ENCODE results near the gene ARHGEF1. TPM values are rescaled to one million over a fixed set of nuclear protein-coding genes. Genes with fewer than 3 reads are reported as not detected.

ARHGEF1 gene
- total RNA-seq, 1 experiment from 2014 or later, result 76.2 TPM

- DNase-seq (ENCODE audit: low read depth), result no peak
Observed at GRCh38 chr19:41956621-41957020, 73.6 kb downstream of the ARHGEF1 start.

Other genes with a start within 250 kb of the ARHGEF1 start
- gene CEACAM7, start 194.9 kb upstream of the ARHGEF1 start, total RNA-seq (2014; rRNA removed; shearing (Covaris generic)), result not detected in 2 replicates
- not detected in 2 replicates for gene CEACAM5, start 174.6 kb upstream of the ARHGEF1 start, total RNA-seq (2014; rRNA removed; shearing (Covaris generic))
- gene CEACAM6, start 127.7 kb upstream of the ARHGEF1 start, total RNA-seq (2014; rRNA removed; shearing (Covaris generic)), result not detected in 2 replicates
- not detected in 2 replicates for gene CEACAM3, start 86.6 kb upstream of the ARHGEF1 start, total RNA-seq (2014; rRNA removed; shearing (Covaris generic))
- gene LYPD4, start 38.5 kb upstream of the ARHGEF1 start, total RNA-seq (2014; rRNA removed; shearing (Covaris generic)), result not detected in 2 replicates
- gene DMRTC2, start 38.1 kb upstream of the ARHGEF1 start, total RNA-seq (2014; rRNA removed; shearing (Covaris generic)), result not detected in 2 replicates
- 2,465 and 2,894 TPM in 2 replicates for gene RPS19, start 22.9 kb upstream of the ARHGEF1 start, total RNA-seq (2014; rRNA removed; shearing (Covaris generic))
- not detected in 2 replicates for gene CD79A, start 5.9 kb upstream of the ARHGEF1 start, total RNA-seq (2014; rRNA removed; shearing (Covaris generic))
- not detected in 2 replicates for gene ERFL, start 45.3 kb downstream of the ARHGEF1 start, total RNA-seq (2014; rRNA removed; shearing (Covaris generic))
- 108 and 126 TPM in 2 replicates for gene RABAC1, start 76.1 kb downstream of the ARHGEF1 start, total RNA-seq (2014; rRNA removed; shearing (Covaris generic))
- 0.97 and 1.6 TPM in 2 replicates for gene ATP1A3, start 111.0 kb downstream of the ARHGEF1 start, total RNA-seq (2014; rRNA removed; shearing (Covaris generic))
- gene GRIK5, start 187.0 kb downstream of the ARHGEF1 start, total RNA-seq (2014; rRNA removed; shearing (Covaris generic)), result 0.42 and 0.57 TPM in 2 replicates
- gene ZNF574, start 193.0 kb downstream of the ARHGEF1 start, total RNA-seq (2014; rRNA removed; shearing (Covaris generic)), result 18.5 and 19.3 TPM in 2 replicates
- 0.69 and 3.1 TPM in 2 replicates for gene POU2F2, start 249.3 kb downstream of the ARHGEF1 start, total RNA-seq (2014; rRNA removed; shearing (Covaris generic))

All from Daoy (cell line).